Activated gamma-delta T cell treated with anti-CD3 and anti-CD28 coated beads, Interleukin-2, amount 50 U/mL, for 16 hours (primary cell): ENCODE measurements around the gene IGFBP1.
"Not testable (repeated sequence)": the region's sequence is repeated elsewhere in the genome, so short reads cannot be mapped to it uniquely, and the experiment has no call there.

ENCODE experiments used
- DNase-seq: peaks from one replicate; pipeline ENCODE4 v3.0.0-alpha.2; 2020; ENCODE audit warnings: low read depth

The IGFBP1 gene

DNA sequence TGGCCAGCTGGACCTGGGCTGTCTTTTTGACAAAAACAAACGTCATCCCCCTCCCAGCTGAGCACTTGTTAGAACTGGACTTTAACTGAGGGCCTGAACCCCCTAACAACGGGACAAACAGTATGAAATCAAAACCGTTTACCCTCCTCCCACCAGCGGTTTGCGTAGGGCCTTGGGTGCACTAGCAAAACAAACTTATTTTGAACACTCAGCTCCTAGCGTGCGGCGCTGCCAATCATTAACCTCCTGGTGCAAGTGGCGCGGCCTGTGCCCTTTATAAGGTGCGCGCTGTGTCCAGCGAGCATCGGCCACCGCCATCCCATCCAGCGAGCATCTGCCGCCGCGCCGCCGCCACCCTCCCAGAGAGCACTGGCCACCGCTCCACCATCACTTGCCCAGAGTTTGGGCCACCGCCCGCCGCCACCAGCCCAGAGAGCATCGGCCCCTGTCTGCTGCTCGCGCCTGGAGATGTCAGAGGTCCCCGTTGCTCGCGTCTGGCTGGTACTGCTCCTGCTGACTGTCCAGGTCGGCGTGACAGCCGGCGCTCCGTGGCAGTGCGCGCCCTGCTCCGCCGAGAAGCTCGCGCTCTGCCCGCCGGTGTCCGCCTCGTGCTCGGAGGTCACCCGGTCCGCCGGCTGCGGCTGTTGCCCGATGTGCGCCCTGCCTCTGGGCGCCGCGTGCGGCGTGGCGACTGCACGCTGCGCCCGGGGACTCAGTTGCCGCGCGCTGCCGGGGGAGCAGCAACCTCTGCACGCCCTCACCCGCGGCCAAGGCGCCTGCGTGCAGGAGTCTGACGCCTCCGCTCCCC is at the start of gene IGFBP1:
IGFBP1 (plus strand) TSS at position 304 of the 808 bp plus-strand sequence; CDS start at position 469, 165 bp downstream.
- no peak for DNase-seq

DNA sequence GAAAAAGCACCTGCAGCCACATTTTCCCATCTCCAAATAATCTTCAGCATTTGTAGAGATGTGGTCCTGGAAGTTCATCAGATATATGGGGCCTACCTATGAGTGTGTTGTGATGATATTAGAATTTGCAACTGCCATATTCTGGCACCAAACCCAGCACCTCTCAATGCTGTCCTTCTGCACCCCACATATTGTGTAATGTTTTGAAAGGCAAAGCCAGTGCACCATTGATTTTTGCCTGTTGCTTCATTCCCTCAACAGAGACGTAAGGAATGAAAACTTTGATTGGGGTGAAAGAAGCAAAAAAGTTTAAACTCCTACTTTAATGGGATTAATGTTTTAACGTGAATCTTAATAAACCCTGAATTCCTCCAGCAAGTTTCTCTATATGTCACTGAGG is 49.4 kb upstream of the IGFBP1 start:
- not testable (repeated sequence) for DNase-seq

DNA sequence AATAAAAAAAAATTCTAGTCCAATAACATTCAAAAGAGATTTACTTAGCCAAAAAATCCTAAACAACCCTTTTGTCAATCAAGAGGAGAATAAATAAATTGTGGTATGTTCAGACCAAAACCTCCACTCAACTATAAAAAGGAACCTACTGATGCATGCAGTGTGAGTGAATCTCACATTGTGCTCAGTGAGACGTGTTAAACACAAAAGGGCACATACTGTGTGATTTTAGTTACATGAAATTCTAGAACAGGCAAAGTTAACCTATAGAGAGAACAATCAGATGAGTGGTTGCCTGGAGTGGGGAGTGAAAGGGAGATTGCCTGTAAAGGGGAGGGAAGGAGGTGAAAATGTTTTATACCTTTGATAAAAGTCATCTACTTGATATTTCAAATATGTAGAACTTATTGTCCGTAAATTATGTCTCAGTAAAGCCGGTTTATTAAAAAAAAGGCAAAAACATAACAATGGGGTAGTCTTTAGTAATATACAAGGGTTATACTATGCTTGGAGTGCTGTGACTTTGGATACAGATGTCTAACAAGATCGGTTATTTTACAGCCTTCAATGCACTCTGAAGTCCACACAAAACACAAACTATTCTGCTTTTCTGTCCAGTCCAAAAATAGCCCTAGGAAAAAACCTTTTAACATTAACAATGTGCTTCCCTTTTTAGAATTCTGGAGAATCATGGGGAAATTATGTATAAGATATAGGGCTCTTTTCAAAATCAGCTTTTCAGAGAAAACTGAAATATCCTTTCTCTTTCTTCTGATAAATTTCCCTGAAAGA is 46.2 kb upstream of the IGFBP1 start:
- not testable (repeated sequence) for DNase-seq

- not testable (repeated sequence) for DNase-seq
Measured at GRCh38 chr7:45846536-45846935, 41.8 kb upstream of the IGFBP1 start.

DNA sequence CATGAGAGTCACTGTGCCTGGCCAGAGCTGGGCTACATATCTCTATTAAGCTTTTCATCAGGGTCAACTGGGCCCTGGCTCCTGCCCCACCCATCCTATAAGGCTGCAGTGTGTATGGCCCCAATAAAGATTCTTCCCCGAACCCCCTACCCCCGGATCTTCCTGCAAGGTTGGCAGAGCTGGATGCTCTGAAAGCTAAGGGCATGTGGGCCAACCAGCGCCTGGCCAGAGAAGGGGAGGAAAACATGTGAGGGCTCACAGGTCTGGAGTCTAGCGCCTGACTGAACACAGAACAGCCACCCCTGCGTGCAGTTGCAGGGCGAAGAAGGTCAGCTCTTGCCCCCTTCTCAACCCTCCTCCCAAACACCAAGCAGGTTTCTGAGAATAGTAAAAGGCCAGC is 39.6 kb upstream of the IGFBP1 start:
- not testable (repeated sequence) for DNase-seq

DNA sequence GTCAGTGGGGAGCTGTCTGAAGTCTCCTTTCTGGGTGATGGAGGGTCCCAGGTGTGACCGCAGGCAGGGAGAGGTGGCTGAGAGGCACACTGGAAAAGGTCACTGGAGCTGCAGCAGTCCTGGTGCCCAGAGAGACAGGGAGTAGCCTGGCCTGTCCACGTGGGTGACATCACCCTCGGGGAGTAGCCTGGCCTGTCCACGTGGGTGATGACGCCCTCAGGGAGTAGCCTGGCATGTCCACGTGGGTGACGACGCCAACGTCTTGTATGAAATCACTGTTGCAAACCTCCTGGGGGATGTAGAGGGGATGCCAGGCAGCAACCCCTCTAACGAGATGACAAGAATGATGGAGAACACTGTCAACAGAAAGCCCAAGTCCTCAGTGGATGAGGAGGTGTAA is 35.3 kb upstream of the IGFBP1 start:
- not testable (repeated sequence) for DNase-seq

GRCh38 chr7:45853491-45853890 is 34.8 kb upstream of the IGFBP1 start:
- not testable (repeated sequence) for DNase-seq

DNA sequence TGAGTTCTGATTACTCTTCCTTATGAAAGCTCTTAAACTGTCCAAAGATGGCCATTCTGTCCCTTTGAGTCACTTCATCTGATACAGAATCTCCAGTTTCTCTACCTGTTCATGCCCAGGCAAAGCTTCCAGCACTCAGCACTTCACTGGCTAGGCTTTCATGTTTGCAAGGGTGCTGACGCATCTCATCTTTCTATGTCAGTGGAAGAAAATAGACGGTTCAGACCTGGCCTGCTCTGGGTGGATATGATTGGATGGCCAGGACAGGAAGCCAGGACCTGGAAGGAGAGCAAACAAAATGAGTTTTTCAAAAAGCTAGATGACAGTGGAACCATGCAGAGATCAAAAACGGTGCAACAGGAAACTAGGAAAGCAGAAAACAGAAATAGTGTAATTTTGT is 32.6 kb upstream of the IGFBP1 start:
- not testable (repeated sequence) for DNase-seq

- DNase-seq = not testable (repeated sequence)
Measured at GRCh38 chr7:45856888-45857287, 31.4 kb upstream of the IGFBP1 start.

DNA sequence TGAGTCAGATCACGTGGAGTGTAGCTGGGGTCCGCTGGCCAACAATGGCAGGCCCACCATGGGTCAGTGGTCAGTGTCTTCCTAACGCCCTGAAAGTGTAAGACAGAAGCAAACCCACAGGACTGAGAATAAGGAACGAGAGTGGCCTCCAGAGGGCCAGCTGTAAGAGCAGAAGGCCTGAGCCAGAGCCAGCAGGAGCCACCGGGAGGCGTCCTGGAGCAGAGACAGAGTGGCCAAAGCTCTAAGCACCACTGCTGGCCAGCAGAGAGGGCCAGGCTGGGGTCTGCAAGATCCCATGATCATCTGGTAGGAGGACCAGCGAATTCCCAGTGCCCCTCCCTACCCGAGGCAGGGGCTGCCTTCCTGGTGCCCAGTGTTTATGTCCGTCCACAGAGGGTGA is 24.6 kb upstream of the IGFBP1 start:
- no peak for DNase-seq

DNA sequence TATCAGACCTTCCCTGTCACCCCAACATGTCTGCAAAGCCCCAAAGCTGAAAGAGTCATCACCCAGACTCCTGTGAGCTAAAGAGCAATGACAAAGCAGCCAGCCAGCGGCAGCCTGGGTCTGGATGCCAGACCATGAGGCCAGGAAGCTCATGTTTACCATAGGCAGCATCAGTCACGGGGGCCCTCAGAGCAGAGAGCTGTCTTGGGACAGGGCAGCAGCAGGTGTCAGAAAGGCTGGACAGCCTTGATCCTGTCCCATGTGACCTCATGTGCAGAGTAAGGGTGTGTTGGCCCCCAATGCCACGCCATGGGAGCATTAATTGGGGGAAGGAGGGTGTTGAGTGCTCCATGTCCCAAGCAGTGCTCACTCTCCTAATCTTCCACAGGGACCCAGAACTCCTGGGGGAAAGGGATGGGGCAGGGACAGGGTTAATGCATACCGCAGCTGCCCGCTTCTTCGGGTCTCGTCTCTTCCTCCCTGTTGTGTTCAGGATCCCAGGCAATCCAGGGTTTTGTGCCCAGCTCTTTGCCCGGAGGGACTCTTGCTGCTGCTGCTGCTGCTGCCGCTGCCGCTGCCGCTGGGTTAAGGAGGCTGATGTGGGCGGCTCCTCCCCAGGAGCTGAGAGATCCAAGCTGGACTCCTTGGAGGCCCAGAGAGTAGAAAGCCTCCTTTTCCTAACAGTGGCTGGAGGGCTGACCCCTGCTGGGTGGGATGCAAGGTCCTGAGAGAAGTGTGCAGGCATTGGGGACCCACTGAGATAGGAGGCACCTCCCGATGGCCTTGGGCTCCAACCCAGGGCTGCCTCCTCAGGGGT is 22.5 kb upstream of the IGFBP1 start:
- no peak for DNase-seq

GRCh38 chr7:45867471-45867870 is 20.8 kb upstream of the IGFBP1 start:
- no peak for DNase-seq

GRCh38 chr7:45869426-45869825 is 18.9 kb upstream of the IGFBP1 start:
- DNase-seq = no peak

DNA sequence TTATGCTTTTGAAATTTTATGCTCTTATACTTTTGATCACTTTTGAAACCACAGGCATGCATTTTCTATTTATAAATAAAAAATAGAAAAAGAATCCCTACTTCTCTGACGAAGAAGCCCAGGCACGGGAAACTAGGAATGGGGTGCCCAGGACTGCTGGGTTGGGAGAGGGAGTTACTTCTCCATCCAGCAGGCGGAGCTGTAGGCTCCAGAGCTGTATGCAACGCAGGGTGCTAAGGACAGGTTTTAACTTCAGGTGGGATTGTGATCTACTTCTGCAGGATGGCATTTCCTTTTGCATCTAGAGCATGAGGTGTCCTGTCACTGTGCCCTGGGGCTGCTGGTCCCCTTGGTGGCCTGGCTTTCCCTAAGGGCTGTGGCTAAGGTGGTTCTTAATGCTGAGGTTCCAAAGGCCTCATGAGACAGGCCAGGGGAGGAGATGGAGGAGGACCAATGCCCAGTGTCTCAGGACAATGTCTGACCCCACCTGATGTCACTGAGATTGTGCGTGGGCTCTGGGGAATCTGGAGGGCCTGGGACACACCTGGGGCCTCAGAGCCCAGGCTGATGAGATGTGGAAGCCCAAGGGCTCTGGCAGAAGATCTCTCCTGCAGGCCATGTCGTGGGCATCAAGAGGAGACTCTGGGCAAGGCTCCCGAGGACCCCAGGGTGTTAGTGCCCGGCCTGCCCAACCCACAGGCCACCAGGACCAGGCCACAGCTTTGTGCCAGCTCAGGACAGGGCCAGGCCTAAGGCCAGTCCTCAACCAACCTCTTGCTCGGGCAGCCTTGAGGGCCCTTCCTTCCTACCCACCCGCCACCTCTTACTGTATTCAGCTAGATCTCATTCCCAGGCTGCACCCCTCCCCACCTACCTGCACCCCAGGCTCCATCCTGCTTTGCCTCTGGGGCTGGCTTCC is 15.9 kb upstream of the IGFBP1 start:
- DNase-seq = no peak

- DNase-seq = no peak
Measured at GRCh38 chr7:45873035-45873354, 15.3 kb upstream of the IGFBP1 start, which contains the start of gene CCDC201. CCDC201 (minus strand) TSS chr7:45873082; CDS start chr7:45873007, 75 bp downstream.

GRCh38 chr7:45873355-45873754 is 14.9 kb upstream of the IGFBP1 start:
- DNase-seq = no peak

- no peak for DNase-seq
Measured at GRCh38 chr7:45874408-45875131, 13.7 kb upstream of the IGFBP1 start.

- no peak for DNase-seq
Measured at GRCh38 chr7:45876519-45876918, 11.8 kb upstream of the IGFBP1 start.

GRCh38 chr7:45878457-45879144 is 9.7 kb upstream of the IGFBP1 start:
- no peak for DNase-seq

DNA sequence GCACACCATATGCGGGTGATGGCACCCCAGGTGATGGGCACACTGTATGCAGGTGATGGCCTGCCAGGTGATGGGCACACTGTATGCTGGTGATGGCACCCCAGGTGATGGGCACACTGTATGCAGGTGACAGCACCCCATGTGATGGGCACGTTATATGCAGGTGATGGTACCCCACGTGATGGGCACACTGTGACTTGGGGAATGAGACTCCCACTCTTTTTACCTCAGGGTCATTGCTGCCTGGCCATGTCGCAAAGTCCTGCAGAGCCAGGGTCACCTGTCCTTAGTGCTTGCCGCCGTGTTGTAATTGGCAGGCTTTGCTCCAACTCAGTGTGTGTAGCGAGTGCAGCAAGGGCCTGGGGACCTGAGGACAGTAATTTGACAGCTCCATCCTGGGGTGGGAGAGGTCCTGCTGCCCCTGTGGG is 7.8 kb upstream of the IGFBP1 start:
- DNase-seq = no peak
